Skin of body (tissue), 2 donors: ENCODE results near the gene COL5A3. TPM values are rescaled to one million over a fixed set of nuclear protein-coding genes. Genes with fewer than 3 reads are reported as not detected.

Experiments used
- DNase-seq: peaks from one replicate; lab custom pipeline; 2025; lab: John Stamatoyannopoulos, UW
- total RNA-seq: library from RNA; depleted of rRNA; stranded (reverse); fragments of >200 nt; gene quantifications from one replicate; pipeline ENCODE4 v1.2.3, GENCODE V29; 2014

Gene COL5A3
- total RNA-seq, 1 donor from 2014 or later, result 51.3 TPM

GRCh38 chr19:10011974-10012373, 1.7 kb upstream of the COL5A3 start:
- DNase-seq, result peak; percentile 55

GRCh38 chr19:10010939-10011338, 635 bp upstream of the COL5A3 start:
- DNase-seq, result no peak

- DNase-seq, result peak; percentile 39
Measured at GRCh38 chr19:10009714-10010224, 535 bp downstream of the COL5A3 start.

- DNase-seq, result peak; percentile 65
Measured at GRCh38 chr19:10008184-10008765, 2.0 kb downstream of the COL5A3 start.

- DNase-seq, result peak; percentile 70
Measured at GRCh38 chr19:10007371-10008183, 2.7 kb downstream of the COL5A3 start.

- no peak for DNase-seq
Measured at GRCh38 chr19:10006752-10007323, 3.5 kb downstream of the COL5A3 start.

GRCh38 chr19:10006335-10006708, 4.0 kb downstream of the COL5A3 start:
- peak; percentile 80 for DNase-seq

- no peak for DNase-seq
Measured at GRCh38 chr19:10005632-10006334, 4.5 kb downstream of the COL5A3 start.

- DNase-seq, result no peak
Measured at GRCh38 chr19:10004617-10005016, 5.7 kb downstream of the COL5A3 start.

- DNase-seq, result no peak
Measured at GRCh38 chr19:10003271-10003670, 7.0 kb downstream of the COL5A3 start.

- no peak for DNase-seq
Measured at GRCh38 chr19:10001899-10002298, 8.4 kb downstream of the COL5A3 start.

- DNase-seq, result peak; percentile 18
Measured at GRCh38 chr19:10000171-10000826, 10.0 kb downstream of the COL5A3 start.

GRCh38 chr19:9996541-9996940, 13.8 kb downstream of the COL5A3 start:
- no peak for DNase-seq

- DNase-seq, result no peak
Measured at GRCh38 chr19:9995999-9996398, 14.3 kb downstream of the COL5A3 start.

- DNase-seq, result no peak
Measured at GRCh38 chr19:9995084-9995483, 15.2 kb downstream of the COL5A3 start.

- no peak for DNase-seq
Measured at GRCh38 chr19:9991425-9992191, 18.7 kb downstream of the COL5A3 start.

- no peak for DNase-seq
Measured at GRCh38 chr19:9989504-9989903, 20.8 kb downstream of the COL5A3 start.

GRCh38 chr19:9986787-9987281, 23.5 kb downstream of the COL5A3 start:
- peak; percentile 95 for DNase-seq

- DNase-seq, result no peak
Measured at GRCh38 chr19:9981406-9982260, 28.7 kb downstream of the COL5A3 start.
